LNCAP (cell line): ENCODE measurements around the gene CUL4A.

Experiments used
- CTCF ChIP-seq: fragments of 450-650 bp; IDR thresholded peaks from 2 replicates; pipeline ENCODE4 v1.5.1; 2017; ENCODE audit warnings: mild to moderate bottlenecking

The CUL4A gene

GRCh38 chr13:113172419-113172926 is 36.9 kb upstream of the CUL4A start:
- no peak for TF ChIP-seq CTCF

GRCh38 chr13:113176280-113176679 is 33.1 kb upstream of the CUL4A start:
- no peak for TF ChIP-seq CTCF

- TF ChIP-seq CTCF, result no peak
Measured at GRCh38 chr13:113176822-113177221, 32.6 kb upstream of the CUL4A start.

- TF ChIP-seq CTCF, result no peak
Measured at GRCh38 chr13:113178070-113178895, 31.1 kb upstream of the CUL4A start.

GRCh38 chr13:113178896-113179167 is 30.6 kb upstream of the CUL4A start:
- no peak for TF ChIP-seq CTCF

GRCh38 chr13:113179374-113180230 is 29.8 kb upstream of the CUL4A start:
- TF ChIP-seq CTCF, result no peak

GRCh38 chr13:113182046-113182445 is 27.4 kb upstream of the CUL4A start:
- TF ChIP-seq CTCF, result no peak
